Colon (tissue), 2 donors: ENCODE data around the gene LRMDA.
"Not testable (repeated sequence)": the region's sequence is repeated elsewhere in the genome, so short reads cannot be mapped to it uniquely, and the experiment has no call there.

Experiments used
- FAIRE-seq: peaks from 2 replicates; lab custom pipeline; 2012; peaks lifted over from hg19 to GRCh38; lab: Jason Lieb, UNC
- donor health status: control.
- donor health status: control.

Gene LRMDA

GRCh38 chr10:76497666-76498065 is 1066.2 kb downstream of the LRMDA start:
- FAIRE-seq: no peak

DNA sequence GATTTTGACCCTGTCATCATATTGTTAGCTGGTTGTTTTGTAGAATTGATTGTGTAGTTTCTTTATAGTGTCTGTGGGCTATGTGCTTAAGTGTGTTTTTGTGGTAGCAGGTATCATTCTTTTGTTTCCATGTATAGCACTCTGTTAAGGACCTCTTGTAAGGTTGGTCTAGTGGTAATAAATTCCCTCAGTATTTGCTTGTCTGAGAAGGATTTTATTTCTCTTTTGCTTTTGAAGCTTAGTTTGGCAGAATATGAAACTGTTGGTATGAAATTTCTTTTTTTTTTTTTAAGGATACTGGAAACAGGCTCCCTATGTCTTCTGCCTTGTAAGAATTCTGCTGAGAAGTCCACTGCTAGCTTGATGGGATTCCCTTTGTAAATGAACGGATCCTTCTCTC is 1073.4 kb downstream of the LRMDA start:
- FAIRE-seq: no peak

DNA sequence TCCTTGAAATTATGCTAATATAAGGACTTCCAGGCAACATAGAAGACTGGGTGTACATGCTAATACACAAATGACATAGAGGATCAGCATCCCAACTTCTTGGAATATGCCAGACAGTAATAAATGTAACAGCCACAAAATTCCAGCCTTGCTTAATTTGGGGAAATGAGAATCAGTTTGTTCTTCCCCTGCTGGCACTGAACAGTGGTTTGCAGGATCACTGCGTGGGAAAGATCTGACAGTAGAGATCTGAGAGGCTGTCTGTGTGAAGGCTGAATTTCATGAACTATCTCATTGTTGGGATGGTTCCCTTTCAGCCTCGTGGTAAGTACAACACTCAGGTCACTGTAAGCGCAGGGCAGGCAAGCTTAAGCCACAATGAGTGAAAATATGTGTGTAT is 1078.0 kb downstream of the LRMDA start:
- FAIRE-seq: no peak

DNA sequence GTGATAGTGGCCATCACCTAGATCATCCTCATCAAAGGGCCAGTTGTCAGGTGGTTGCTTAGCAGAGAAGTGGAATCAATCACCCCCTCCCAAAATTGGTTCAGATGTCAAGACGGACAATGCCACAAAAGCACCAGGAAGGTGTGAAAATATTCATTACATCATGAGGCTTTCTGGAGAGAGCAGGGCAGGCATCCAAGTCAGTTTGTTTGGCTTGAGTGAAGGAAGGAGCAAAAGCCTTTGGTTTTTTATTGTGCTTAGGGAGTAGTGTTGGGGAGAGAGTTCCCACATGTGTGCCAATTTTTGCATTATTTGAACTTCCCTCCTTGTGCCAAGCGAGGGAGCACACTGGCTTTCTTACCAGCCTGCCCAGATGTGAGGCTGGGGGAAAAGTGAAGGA is 1082.9 kb downstream of the LRMDA start:
- FAIRE-seq: no peak

DNA sequence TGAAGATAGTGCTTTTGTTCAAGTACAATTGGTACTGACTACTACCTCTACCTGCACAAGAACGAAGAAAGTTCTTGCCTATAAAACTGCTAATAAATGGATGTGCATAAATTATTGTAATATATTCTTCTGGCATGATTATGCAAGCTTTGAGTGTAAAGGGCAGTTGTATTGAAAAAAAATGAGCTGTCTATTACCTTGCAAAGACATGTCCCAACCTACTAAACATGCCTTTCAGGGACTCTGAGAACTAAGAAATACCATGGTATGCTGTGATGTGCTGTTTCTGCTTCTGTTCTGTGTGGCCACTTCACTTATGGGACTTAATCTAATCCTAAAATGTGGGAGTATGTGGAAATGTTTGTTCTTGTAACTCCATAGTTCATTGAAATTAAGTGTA is 1083.4 kb downstream of the LRMDA start:
- no peak for FAIRE-seq

- no peak for FAIRE-seq
Measured at GRCh38 chr10:76522547-76522946, 1091.1 kb downstream of the LRMDA start.

- FAIRE-seq: no peak
Measured at GRCh38 chr10:76523246-76523645, 1091.8 kb downstream of the LRMDA start.

GRCh38 chr10:76523791-76524351 is 1092.4 kb downstream of the LRMDA start:
- no peak for FAIRE-seq

GRCh38 chr10:76526833-76527232 is 1095.4 kb downstream of the LRMDA start:
- FAIRE-seq: not testable (repeated sequence)

- no peak for FAIRE-seq
Measured at GRCh38 chr10:76540331-76540730, 1108.9 kb downstream of the LRMDA start.

- FAIRE-seq: no peak
Measured at GRCh38 chr10:76540786-76541185, 1109.4 kb downstream of the LRMDA start.

- FAIRE-seq: no peak
Measured at GRCh38 chr10:76541852-76542251, 1110.4 kb downstream of the LRMDA start.

DNA sequence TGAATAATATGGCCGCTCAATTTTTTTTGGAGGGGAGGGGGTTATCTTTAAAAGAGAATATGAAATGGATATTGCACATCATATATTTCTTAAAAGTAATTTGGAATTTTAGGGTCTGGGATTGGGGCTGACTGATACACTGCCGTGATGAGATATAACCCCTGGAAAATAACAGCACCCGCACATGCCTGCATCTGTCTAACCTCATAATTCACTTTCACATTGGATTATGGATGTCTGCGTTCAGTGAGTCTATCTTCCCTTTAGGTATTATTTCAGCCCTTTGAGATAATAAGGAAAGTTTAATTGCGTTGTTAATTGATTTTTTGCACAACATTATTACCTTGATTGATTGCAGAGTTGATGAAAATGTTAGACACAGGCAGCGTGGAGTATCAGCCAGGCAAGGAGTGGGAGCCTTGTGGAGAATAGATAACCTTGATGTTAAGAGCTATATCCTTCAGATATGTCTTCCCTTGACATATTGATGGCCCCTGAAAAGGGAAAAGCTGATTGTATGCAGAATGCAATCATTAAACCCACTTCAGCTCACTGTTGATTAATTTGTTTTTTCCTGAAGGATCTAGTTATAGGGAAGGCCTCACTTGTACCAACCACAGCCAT is 1111.0 kb downstream of the LRMDA start:
- no peak for FAIRE-seq

DNA sequence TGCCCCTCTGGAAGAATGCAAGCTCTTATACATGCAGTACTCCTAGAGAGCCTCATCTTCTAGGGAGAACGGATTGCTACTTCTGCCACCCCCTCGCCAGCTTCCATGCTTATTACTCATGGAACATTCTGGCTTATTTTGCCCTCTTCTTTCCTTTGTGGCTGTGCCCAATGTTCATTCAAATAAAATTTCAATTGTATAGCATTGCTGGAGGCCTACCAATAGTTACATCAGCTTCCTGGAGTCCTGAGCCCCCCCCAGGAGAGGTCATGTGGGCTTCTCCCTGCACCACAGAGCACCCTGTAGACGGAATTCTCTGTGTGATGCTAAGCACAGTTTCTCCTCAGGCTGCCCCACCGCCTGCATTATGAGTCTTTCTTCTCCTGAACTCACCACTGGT is 1112.2 kb downstream of the LRMDA start:
- FAIRE-seq: no peak

DNA sequence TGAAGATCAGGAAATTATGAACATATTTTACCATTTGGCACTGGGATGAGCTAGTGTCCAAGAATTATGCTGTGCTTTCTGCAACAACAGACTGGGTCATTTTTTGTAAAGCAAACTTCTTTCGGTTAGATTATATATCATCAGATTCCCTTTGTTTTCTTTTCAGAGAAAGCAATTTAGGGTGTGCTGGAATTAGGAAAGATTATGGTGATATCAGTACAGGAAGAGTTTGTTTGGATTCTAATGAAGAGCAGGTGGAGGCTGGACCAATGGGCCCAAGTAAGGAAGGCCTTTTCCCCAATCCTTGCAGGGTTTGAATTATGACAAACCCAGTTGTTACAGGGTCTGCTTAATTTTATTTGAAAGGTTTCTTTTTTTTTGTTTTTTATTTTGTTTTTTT is 1113.4 kb downstream of the LRMDA start:
- no peak for FAIRE-seq

DNA sequence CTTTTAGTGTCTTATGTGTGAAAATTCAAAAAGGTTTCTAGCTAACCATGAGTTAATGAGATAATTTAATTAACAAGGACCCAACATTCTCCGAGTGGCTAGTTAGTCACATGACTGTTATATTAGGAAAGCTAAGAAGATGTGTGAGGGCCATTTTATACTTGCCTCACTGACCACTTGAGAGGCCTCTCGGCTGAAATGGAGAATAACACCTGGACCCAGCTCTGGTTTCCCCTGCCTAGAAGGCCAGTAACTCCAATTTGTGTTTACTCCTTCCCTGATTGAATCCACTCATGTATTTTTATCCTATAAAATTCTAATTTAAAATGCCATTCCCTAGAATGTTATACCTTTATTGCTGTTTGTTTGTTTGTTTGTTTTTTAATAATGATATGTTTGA is 1115.0 kb downstream of the LRMDA start:
- FAIRE-seq: no peak

DNA sequence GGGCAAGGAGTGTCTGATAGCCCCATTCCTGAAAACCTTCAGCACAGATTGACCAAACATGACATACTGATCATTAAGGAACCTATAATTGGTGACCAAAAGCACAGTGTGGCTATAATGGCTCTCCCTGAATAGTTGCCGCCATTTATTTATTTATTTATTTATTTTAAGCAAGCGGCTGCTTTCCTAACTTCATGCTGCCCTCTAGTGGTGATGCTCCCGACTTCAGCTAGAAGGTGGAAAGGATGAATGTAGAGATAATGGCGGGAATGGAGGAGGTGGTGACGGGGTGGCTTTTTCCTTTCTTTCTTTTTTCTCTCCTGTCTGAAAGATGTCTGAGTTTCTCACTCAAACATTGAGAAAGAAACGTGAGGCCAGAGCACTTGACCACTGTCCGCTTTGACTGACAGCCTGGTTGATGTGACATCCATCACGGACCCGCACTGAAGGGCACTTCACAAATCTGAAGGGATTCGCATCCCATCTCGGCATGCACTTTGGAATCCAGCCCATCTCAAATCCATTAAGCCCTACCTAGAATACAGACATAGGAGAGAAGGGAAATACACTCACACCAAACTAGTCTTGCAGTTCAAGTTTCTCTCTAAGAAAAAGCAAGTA is 1116.0 kb downstream of the LRMDA start:
- FAIRE-seq: no peak

GRCh38 chr10:76548716-76549115 is 1117.3 kb downstream of the LRMDA start:
- no peak for FAIRE-seq

- no peak for FAIRE-seq
Measured at GRCh38 chr10:76549171-76549570, 1117.7 kb downstream of the LRMDA start.

DNA sequence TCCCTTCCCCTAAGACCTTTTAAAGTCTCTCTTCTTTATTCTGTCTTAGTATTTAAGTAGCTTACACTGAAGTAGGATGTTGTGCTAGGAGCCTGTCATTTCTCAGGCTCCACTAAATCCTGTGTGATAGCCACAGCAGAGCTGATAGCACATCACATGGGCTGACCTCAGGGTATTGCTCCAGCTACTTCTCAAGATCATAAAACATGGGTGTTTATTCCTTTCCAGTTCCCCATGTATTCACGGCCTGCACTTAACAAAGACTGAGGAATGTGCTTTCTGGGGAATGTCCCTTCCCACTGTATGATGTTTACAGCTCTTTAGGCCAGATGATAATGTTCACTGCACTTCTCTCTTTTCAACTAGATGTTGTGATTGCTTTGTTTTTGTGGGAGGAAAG is 1119.4 kb downstream of the LRMDA start:
- FAIRE-seq: no peak

GRCh38 chr10:76552091-76552873 is 1120.9 kb downstream of the LRMDA start:
- no peak for FAIRE-seq

GRCh38 chr10:76553263-76554032 is 1122.0 kb downstream of the LRMDA start:
- no peak for FAIRE-seq
